NCI-H2227 (cell line): Measurements from ENCODE around the gene ELP6.
A peak's percentile ranks its signal among the peaks of the same experiment; 100 is the strongest.

ENCODE experiments used
- DNase-seq: peaks from one replicate; lab custom pipeline; 2025; ENCODE audit not compliant: unreplicated experiment; lab: John Stamatoyannopoulos, UW

The ELP6 gene

GRCh38 chr3:47513125-47513929 lies at the start of gene ELP6:
TSS of gene ELP6 (minus strand) at chr3:47513712. CDS start at chr3:47513590, 122 bp downstream.
- DNase-seq: peak; percentile 96

GRCh38 chr3:47556351-47556750 lies 42.8 kb upstream of the ELP6 start:
- no peak for DNase-seq

GRCh38 chr3:47554335-47554734 lies 40.8 kb upstream of the ELP6 start:
- no peak for DNase-seq

- no peak for DNase-seq
Observed at GRCh38 chr3:47553407-47553806, 39.9 kb upstream of the ELP6 start.

GRCh38 chr3:47542471-47543173 lies 29.1 kb upstream of the ELP6 start:
- peak; percentile 22 for DNase-seq

GRCh38 chr3:47541583-47542108 lies 28.1 kb upstream of the ELP6 start:
- no peak for DNase-seq

- DNase-seq: no peak
Observed at GRCh38 chr3:47540281-47540680, 26.8 kb upstream of the ELP6 start.

- no peak for DNase-seq
Observed at GRCh38 chr3:47536967-47537366, 23.5 kb upstream of the ELP6 start.

GRCh38 chr3:47536221-47536891 lies 22.8 kb upstream of the ELP6 start:
- no peak for DNase-seq

- DNase-seq: no peak
Observed at GRCh38 chr3:47533996-47534454, 20.5 kb upstream of the ELP6 start.

- DNase-seq: no peak
Observed at GRCh38 chr3:47533481-47533880, 20.0 kb upstream of the ELP6 start.

- no peak for DNase-seq
Observed at GRCh38 chr3:47527952-47528725, 14.6 kb upstream of the ELP6 start.

- DNase-seq: no peak
Observed at GRCh38 chr3:47525617-47526016, 12.1 kb upstream of the ELP6 start.

GRCh38 chr3:47523310-47524073 lies 10.0 kb upstream of the ELP6 start:
- no peak for DNase-seq

- peak; percentile 87 for DNase-seq
Observed at GRCh38 chr3:47522082-47522987, 8.8 kb upstream of the ELP6 start.

- DNase-seq: peak; percentile 29
Observed at GRCh38 chr3:47520756-47521155, 7.2 kb upstream of the ELP6 start.

GRCh38 chr3:47517937-47518336 lies 4.4 kb upstream of the ELP6 start:
- DNase-seq: no peak

- DNase-seq: peak; percentile 8
Observed at GRCh38 chr3:47515864-47516319, 2.4 kb upstream of the ELP6 start.

GRCh38 chr3:47515100-47515499 lies 1.6 kb upstream of the ELP6 start:
- no peak for DNase-seq
